Head of caudate nucleus (tissue), 42 donors: Measurements from ENCODE around the gene IL1RL2.

ENCODE experiments used
- DNase-seq, 42 donors: peaks; one replicate each; pipeline versions ENCODE4 v3.0.0 to v3.0.0-alpha.2; 2020 to 2021; ENCODE audit warnings: mixed read lengths in 7 of 42
- intact Hi-C: fragments of 100-400 bp; cut with DNase I; formaldehyde crosslinking; loops from one replicate; pipeline ENCODE4 v1.15.0; 2022

The IL1RL2 gene

GRCh38 chr2:102253753-102254150 is 66.9 kb downstream of the IL1RL2 start:
- intact Hi-C loops, result no loop called here
- no peak for DNase-seq

DNA sequence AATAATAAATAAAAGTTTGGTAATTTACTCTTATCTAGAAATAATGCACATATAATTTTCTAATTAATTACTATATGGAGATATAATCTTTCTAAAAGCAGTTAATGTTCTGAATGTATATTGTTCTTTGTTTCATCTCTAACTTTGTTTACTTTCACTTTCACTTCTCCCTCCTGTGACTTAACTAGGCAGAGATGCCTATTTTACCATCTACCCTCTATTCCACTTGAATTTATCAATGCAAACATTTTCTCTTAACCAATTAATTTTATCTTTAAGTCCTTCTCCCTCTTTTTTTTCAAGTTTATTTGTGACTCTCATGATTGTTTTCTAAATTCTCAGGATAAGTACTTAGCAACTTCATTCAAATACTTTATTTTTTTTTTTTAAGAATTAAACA is 69.5 kb downstream of the IL1RL2 start:
- DNase-seq, result no peak
- intact Hi-C loops, result no loop called here

- intact Hi-C loops, result no loop called here
- DNase-seq, result no peak
These were observed 70.1 kb downstream of the IL1RL2 start for GRCh38 chr2:102256874-102257462.

GRCh38 chr2:102258025-102258385 is 71.2 kb downstream of the IL1RL2 start:
- intact Hi-C loops, result no loop called here

DNA sequence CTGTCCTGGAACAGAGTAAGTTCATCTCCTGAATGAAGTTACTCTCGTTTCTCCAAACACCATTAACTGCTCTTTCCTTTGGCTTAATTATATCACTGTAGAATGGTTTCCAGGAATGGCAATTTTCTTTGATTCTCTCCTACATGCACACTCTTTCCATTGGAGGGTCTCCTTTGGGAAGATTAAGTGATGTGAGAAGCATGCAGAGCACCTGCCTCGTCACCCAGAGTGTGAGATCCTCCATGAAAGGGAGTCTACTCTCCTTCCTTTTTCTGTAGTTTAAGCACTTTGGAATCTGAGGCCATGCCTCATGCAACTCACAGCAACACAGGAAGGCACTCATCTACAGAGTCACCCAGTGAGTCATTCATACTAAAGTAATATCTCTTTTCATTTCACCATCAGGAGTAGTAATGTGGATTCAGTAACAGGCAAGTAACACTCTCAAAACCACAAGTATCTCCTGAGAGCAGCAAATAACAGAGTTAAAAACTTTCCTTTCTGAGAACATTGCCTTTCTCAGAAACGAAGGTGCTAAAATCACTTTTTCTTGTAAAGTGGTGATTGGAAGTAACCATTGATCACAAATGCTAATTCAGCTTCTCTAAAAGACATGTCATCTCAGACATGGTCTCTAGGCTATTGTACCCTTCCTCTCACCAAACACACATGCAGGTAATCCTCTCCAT is 71.7 kb downstream of the IL1RL2 start:
- intact Hi-C loops, result no loop called here
- DNase-seq, result no peak

More at GRCh38 chr2:102258025-102258385, 71.2 kb downstream of the IL1RL2 start:
- no peak for DNase-seq

GRCh38 chr2:102261467-102262135 is 74.8 kb downstream of the IL1RL2 start:
- DNase-seq, result no peak
- intact Hi-C loops, result no loop called here

DNA sequence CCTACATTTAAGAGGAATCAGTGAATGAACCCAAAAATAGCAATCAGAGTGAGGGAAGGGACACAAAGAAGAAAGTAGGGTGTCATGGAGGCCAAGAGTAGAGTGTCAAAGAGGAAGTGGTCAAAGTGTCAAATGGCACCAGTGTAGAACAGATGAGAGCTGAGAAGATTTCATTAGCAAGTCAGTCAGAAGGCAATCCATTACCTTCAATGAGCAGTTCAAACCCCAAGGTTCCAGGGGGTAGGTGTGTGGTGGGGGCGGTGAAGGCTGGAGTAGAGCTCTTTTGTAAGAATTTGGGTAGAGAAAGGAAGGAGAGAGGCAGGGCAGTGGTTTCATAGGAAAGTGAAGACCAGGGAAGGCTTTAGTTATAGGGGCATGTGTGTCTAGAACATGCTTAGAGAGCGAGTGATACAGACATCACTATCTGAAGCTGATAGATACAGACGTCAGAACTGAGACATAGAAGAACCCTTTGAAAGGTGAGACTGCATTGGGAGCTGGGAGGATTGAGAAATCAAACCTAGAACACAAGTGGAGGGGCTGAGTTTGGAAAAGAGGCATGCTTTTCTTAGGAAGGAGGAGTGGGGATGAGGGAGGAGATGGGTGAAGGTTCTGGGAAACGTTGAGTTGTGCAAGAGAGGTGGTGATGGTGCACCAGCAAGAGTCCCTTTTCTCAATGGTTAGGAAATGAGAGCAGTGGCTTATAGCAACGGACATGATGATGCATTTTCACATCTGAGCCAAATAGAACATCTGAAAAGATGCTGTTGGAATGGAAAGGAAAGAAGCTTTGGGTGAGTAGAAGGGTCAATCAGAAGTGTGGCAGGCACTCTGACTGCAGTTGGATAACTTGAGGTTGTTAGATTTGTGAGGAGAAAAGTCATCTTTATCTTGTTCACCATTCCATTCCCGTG is 75.7 kb downstream of the IL1RL2 start:
- no peak for DNase-seq
- intact Hi-C loops, result no loop called here

GRCh38 chr2:102264952-102265351 is 78.1 kb downstream of the IL1RL2 start:
- no peak for DNase-seq
- intact Hi-C loops, result no loop called here

DNA sequence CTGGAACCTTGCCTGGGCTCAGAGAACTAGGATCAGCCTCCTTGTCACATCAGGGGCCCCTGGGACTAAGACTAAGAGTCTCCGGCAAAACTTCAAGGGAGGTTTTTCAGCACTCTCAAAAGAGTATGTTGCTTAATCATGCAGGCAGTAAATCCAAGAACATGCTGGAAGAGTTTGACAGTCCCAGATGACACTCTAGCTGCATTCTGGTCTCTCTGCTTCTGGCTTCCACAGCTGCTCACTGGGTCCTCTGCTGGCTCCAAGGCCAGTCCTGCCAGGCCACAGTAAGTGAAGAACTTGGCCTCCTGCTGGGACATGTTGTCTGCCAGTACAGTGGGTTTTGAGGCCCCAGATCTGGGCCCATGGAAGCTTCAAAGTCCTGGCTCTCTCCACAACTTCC is 79.4 kb downstream of the IL1RL2 start:
- intact Hi-C loops, result no loop called here
- DNase-seq, result no peak

DNA sequence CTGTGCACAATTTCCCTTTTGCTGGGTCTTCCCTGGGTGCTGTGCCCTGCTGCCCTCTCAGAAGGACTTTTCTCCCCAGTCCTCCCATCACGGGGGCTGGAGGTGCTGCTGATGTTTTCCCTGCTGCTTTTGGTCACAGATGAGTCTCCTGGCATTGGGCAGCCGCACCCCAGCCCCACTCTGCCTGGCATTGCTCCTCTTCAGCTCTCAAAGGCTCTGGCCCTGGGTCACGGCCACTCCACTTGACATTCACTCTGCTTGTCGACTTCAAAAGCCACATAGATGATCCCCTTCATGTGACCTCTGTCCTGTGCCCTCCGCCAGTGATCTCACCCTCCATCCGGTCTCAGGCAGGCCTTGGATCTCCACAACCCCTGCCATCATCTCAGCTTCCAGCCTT is 81.0 kb downstream of the IL1RL2 start:
- intact Hi-C loops, result no loop called here
- no peak for DNase-seq

DNA sequence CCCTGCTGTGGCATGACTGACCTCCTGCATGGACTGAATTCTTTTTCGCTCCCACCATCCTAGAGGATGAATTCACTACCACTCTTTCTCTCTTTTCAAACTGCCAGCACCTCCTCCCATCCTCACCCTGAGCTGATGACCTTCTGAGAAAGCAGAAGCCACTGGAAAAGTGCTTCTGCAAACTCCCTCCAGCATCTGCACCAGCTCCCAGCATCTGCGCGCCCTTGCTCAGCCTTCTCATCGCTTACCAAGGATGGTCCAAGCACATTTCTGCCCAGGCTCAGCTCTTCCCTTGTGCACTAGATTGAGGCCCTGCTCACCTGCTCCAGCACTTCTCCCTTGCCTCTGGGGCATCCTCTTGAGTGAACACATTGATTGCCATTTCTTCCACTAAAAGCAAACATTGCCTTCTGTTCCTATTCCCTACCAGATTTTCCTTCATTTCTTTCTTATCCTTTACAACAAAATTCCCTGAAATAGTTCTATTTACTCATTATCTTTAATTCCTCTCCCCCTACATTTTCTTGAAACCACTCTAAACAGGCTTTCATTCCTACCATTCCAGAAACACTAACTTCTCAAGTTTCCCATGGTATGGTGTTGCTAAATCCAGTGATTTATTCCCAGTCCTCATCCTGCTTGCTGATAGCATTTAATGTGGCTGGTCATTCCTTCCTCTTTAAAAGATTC is 81.8 kb downstream of the IL1RL2 start:
- intact Hi-C loops, result no loop called here
- DNase-seq, result no peak

GRCh38 chr2:102269200-102269524 is 82.3 kb downstream of the IL1RL2 start:
- intact Hi-C loops, result no loop called here
- no peak for DNase-seq

DNA sequence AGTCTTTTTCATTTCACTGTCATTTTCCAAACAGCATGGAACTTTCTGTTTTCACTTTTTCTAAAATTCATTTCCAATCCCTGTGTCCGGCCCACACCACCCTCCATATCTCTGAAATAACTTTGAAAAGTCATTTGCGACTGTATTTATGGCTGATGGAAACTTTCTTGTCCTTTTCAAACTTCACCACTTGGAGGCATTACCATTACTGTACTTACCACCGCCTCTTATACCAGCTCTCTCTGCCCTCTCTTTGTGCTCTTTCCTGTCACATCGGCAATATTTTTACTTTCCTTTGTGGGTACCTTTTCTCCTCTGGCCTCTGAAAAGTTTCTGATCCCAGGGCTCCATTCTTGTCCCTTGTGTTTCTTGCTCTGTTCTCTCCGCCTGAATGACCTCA is 85.0 kb downstream of the IL1RL2 start:
- intact Hi-C loops, result no loop called here
- no peak for DNase-seq

- no peak for DNase-seq
- intact Hi-C loops, result no loop called here
These were observed 86.9 kb downstream of the IL1RL2 start for GRCh38 chr2:102273619-102274211.

- intact Hi-C loops, result no loop called here
- DNase-seq, result no peak
These were observed 89.9 kb downstream of the IL1RL2 start for GRCh38 chr2:102276549-102277201.

DNA sequence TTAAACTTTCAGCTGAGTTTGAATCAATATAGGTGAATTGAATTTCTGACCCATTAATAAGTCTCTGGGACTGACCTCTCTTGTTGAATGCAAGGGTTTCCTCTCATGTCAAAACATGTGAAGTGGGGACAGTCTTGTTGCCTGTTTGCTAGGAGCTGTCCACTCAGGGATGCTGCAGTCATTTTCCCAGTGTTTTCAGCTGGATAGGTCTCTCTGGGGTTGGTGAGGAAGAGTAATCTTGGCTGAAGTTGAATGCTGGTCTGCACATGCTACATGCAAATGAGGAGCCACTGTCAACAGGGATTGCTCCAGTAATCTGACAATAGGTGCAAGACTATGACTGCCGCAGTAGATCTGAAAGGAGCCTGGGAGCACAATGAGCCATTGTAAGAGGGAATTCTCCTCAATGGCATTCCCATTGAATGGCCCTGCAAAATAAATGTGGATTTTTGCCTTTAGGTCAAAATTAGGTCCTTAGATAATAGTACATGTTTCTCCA is 90.4 kb downstream of the IL1RL2 start:
- intact Hi-C loops, result no loop called here
- no peak for DNase-seq

- intact Hi-C loops, result no loop called here
- DNase-seq, result no peak
These were observed 92.0 kb downstream of the IL1RL2 start for GRCh38 chr2:102278720-102279390.

DNA sequence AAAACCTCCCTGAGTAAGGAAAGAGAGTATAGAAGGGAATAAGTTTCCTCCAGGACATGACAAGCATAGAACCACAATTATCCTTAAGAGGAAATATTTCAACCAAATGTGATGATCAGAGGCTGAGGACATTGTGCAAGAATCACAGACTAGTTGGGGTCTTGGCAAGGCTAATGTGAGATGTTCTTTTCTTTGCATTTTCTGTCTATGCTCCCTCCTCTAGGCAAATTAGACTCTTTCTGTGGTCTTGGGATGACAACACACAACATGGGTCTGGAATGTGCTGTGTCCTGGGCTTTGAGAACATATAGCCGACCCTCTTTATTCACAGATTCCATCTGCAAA is 92.5 kb downstream of the IL1RL2 start:
- intact Hi-C loops, result no loop called here
- no peak for DNase-seq
